ENCODE results near the gene PAQR6. TPM values are rescaled to one million over a fixed set of nuclear protein-coding genes. Genes with fewer than 3 reads are reported as not detected.

Gene PAQR6
- total and polyA plus RNA-seq, 2 of the 8 experiments (the other 6 are each of a cell fraction or from before 2014, with no cell fraction given) = 7.1 to 11.3 TPM

DNA sequence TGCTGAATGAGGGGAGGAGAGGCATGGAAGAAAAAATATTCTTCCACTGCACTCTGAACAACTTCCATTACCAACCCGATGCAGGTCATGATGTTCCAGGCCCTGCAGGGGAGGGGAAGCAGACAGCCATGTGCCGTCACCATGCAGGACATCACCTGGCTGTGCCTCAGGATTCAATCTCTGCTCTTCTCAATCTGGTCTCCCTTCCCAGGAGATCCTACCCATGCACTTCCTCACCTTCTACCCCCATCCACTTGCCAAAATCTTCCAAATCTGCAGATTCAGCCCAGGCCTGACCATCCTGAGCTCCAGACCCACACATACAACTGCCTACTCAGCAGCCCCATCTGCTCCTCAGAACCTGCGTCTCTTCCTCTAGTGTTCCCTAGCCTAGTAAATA, 5.8 kb upstream of the PAQR6 start:
- H4K8ac ChIP-seq (ENCODE audit: extremely low read depth, insufficient read depth, low read length) = no peak overlapping the region
- WGBS, 2 experiments (ENCODE audit: extremely low coverage in 1 of 2, insufficient coverage in 1 of 2, insufficient read length in 1 of 2, insufficient replicate concordance in 2 of 2, low coverage in 1 of 2, low lambda C conversion rate in 2 of 2, missing lambda C conversion rate in 1 of 2) = 93% methylated on average over 3 of the region's 3 CpGs; no CpG with 5 or more reads in 1 of the 2 experiments
- CTCF ChIA-PET (ENCODE audit: partially characterized antibody) = interaction anchor here (0.8 to 47.2 kb wide), 5 partner anchors 32 to 153 kb away, joined by 3 to 1265 read pairs (median 4); partner anchors contain the start of gene SEMA4A

More for the DNA sequence above, 5.8 kb upstream of the PAQR6 start:
- H2AK5ac ChIP-seq (ENCODE audit: low read depth, low read length) = no peak overlapping the region
- H2BK5ac ChIP-seq (ENCODE audit: low read depth, low read length) = no peak overlapping the region
- POLR2A ChIA-PET (ENCODE audit: partially characterized antibody) = interaction anchor here (1.0 to 4.5 kb wide), 4 partner anchors 8 to 93 kb away, joined by 3 to 30 read pairs (median 4); no protein-coding TSS in a partner anchor
- H2BK15ac ChIP-seq (ENCODE audit: low read length) = no peak overlapping the region
- FAIRE-seq (no peak), DNase-seq (ENCODE audit: low read depth in 1 of 2, low spot score in 2 of 2) (no peak)
- H2BK120ac ChIP-seq (replicated peaks; ENCODE audit: low read depth, low read length) = no peak overlapping the region
- H3K4me1 ChIP-seq (replicated peaks in 1 of 4; ENCODE audit: control insufficient read depth in 3 of 4, insufficient read depth in 4 of 4, low read length in 3 of 4) = no peaks in the 10 kb centered on the region; a peak in 4 of 7 replicates
- H3K9me3 ChIP-seq (ENCODE audit: insufficient read depth in 2 of 2, low read depth in 1 of 2, low read length in 1 of 2) = no peaks in the 10 kb centered on the region
- H3K79me2 ChIP-seq (ENCODE audit: control insufficient read depth in 1 of 2, insufficient read depth in 2 of 2, low read length in 2 of 2) = no peaks in the 10 kb centered on the region
- H3K23ac ChIP-seq (ENCODE audit: insufficient read length) = no peak overlapping the region
- no peak overlapping the region for H2BK20ac ChIP-seq (ENCODE audit: low read length)
- no peak overlapping the region for H3K9ac ChIP-seq (replicated peaks in 1 of 4; ENCODE audit: extremely low read depth in 1 of 4, low read depth in 3 of 4, low read length in 3 of 4)
- H3K4me2 ChIP-seq (ENCODE audit: insufficient read depth in 1 of 2, low read depth in 2 of 2, low read length in 2 of 2) = no peak overlapping the region
- H3K79me1 ChIP-seq (ENCODE audit: low read depth, low read length) = no peaks in the 10 kb centered on the region; the same call in 1 of the 2 replicates
- H3K27ac ChIP-seq (ENCODE audit: low read depth, low read length) = no peak overlapping the region
- H4K5ac ChIP-seq (ENCODE audit: insufficient read length, low read depth, low read length) = no peak overlapping the region
- H3K36me3 ChIP-seq (ENCODE audit: control insufficient read depth in 2 of 4, insufficient read depth in 4 of 4, low read length in 3 of 4) = peaks cover 43 to 87% (median 65%) of the 10 kb centered on the region in 4 experiments
- H3K56ac ChIP-seq (replicated peaks; ENCODE audit: insufficient read length, low read depth, low read length) = no peak overlapping the region
- H4K91ac ChIP-seq (replicated peaks; ENCODE audit: insufficient read length, low read length) = no peak overlapping the region
- no peak overlapping the region for H3K18ac ChIP-seq (ENCODE audit: extremely low read depth, low read length)
- H2AFZ ChIP-seq (ENCODE audit: low read length) = no peak overlapping the region
- no peaks in the 10 kb centered on the region for H3K23me2 ChIP-seq (ENCODE audit: low read depth, low read length)
- TF ChIP-seq KDM1A (IDR thresholded peaks at IDR 0.05; ENCODE audit: borderline replicate concordance, low read length) = no peak
- TF ChIP-seq BACH1 (IDR thresholded peaks at IDR 0.05; ENCODE audit: low read length) = no peak
- no peak for TF ChIP-seq RXRA (IDR thresholded peaks at IDR 0.05; ENCODE audit: insufficient read depth, low read depth, low read length)
- no peak for TF ChIP-seq SRF (IDR thresholded peaks at IDR 0.05; ENCODE audit: low read depth, low read length)
- TF ChIP-seq POLR2A (IDR thresholded peaks at IDR 0.05; ENCODE audit: control extremely low read depth in 1 of 2, low read depth in 2 of 2, low read length in 2 of 2) = no peak
- TF ChIP-seq SP2 (IDR thresholded peaks at IDR 0.05; ENCODE audit: low read length) = no peak
- no peak for TF ChIP-seq FOSL1 (IDR thresholded peaks at IDR 0.05; ENCODE audit: insufficient read depth, low read depth, low read length)
- TF ChIP-seq RNF2 (IDR thresholded peaks at IDR 0.05; ENCODE audit: borderline replicate concordance, low read depth, low read length, missing control alignments, poor library complexity, severe bottlenecking) = no peak
- H2BK12ac ChIP-seq (ENCODE audit: low read depth, low read length) = no peak overlapping the region
- no peak overlapping the region for H3K4ac ChIP-seq (replicated peaks; ENCODE audit: insufficient read length, low read depth, low read length)
- H3K27me3 ChIP-seq (replicated peaks in 1 of 4; ENCODE audit: control insufficient read depth in 3 of 4, extremely low read depth in 1 of 4, insufficient read depth in 3 of 4, low read length in 3 of 4) = no peaks in the 10 kb centered on the region
- no peak overlapping the region for H3K14ac ChIP-seq (ENCODE audit: insufficient read length)
- H4K20me1 ChIP-seq (replicated peaks in 1 of 2; ENCODE audit: control insufficient read depth in 1 of 2, insufficient read depth in 2 of 2, low read length in 2 of 2) = peaks cover 0 to 1% of the 10 kb centered on the region in 2 experiments
- H3K4me3 ChIP-seq (ENCODE audit: extremely low read depth in 1 of 4, insufficient read depth in 2 of 4, low read depth in 3 of 4, low read length in 4 of 4) = no peak overlapping the region
